Prostate gland (tissue), 2 donors: ENCODE measurements around the gene PTK7. TPM values are rescaled to one million over a fixed set of nuclear protein-coding genes. Genes with fewer than 3 reads are reported as not detected.
"Not testable (repeated sequence)": the region's sequence is repeated elsewhere in the genome, so short reads cannot be mapped to it uniquely, and the experiment has no call there.

Source experiments
- DNase-seq: peaks from one replicate; pipeline ENCODE4 v3.0.0-alpha.2; 2019; ENCODE audit warnings: low spot score
- H3K27ac ChIP-seq, 2 donors: fragments of 200-600 bp; sonication (generic); 2 replicates each; pipeline ENCODE4 v1.5.1; 2017 to 2019
- H3K27me3 ChIP-seq: fragments of 200-600 bp; sonication (generic); replicated peaks from 2 replicates; pipeline ENCODE4 v1.5.1; 2019; ENCODE audit not compliant: insufficient read depth
- H3K36me3 ChIP-seq, 2 donors: fragments of 200-600 bp; sonication (generic); 1 replicate in 1 of 2; 2 replicates in 1 of 2; pipeline versions ENCODE4 v1.5.1 to v1.8.1; 2017 to 2019
- H3K4me1 ChIP-seq: fragments of 200-600 bp; sonication (generic); replicated peaks from 2 replicates; pipeline ENCODE4 v1.5.1; 2019
- H3K4me3 ChIP-seq, 2 donors: fragments of 200-600 bp; sonication (generic); 2 replicates each; pipeline ENCODE4 v1.5.1; 2017 to 2019
- H3K9me3 ChIP-seq: fragments of 200-600 bp; sonication (generic); 2 replicates; pipeline ENCODE4 v1.5.1; 2017
- POLR2A ChIP-seq: fragments of 450-650 bp; IDR thresholded peaks from one replicate; pipeline ENCODE4 v1.6.1; 2016; ENCODE audit warnings: antibody characterized with exemption, mild to moderate bottlenecking
- POLR2AphosphoS5 ChIP-seq: sonication (generic); formaldehyde crosslinking; IDR thresholded peaks from one replicate; pipeline ENCODE4 v1.6.1; 2017; ENCODE audit warnings: antibody characterized with exemption
- WGBS: methylation state at CpG from one replicate; pipeline ENCODE4 v1.1.5; 2018; 5-methylcytosine and 5-hydroxymethylcytosine counted together
- intact Hi-C: fragments of 100-400 bp; cut with DNase I; formaldehyde crosslinking; loops from one replicate; pipeline ENCODE4 v1.14.2; 2022
- total RNA-seq, 2 donors: library from RNA; depleted of rRNA; stranded (reverse); fragments of >200 nt; gene quantifications; one replicate each; pipeline ENCODE4 v1.1.0, GENCODE V29; 2016
- TF ChIP-seq, protein P1 (sequence below), 4 experiments: fragments of 200-600 bp in 2 of 4; fragments of 450-650 bp in 2 of 4; sonication (generic) in 2 of 4; IDR thresholded peaks; 1 replicate in 3 of 4; 2 replicates in 1 of 4; pipeline ENCODE4 v1.5.1; 2016 to 2019; ENCODE audit warnings: antibody characterized with exemption in 4 of 4, mild to moderate bottlenecking in 2 of 4, moderate library complexity in 2 of 4

PTK7 gene
- total RNA-seq, 2 donors from 2014 or later, result 83.3 to 85.2 TPM

DNA sequence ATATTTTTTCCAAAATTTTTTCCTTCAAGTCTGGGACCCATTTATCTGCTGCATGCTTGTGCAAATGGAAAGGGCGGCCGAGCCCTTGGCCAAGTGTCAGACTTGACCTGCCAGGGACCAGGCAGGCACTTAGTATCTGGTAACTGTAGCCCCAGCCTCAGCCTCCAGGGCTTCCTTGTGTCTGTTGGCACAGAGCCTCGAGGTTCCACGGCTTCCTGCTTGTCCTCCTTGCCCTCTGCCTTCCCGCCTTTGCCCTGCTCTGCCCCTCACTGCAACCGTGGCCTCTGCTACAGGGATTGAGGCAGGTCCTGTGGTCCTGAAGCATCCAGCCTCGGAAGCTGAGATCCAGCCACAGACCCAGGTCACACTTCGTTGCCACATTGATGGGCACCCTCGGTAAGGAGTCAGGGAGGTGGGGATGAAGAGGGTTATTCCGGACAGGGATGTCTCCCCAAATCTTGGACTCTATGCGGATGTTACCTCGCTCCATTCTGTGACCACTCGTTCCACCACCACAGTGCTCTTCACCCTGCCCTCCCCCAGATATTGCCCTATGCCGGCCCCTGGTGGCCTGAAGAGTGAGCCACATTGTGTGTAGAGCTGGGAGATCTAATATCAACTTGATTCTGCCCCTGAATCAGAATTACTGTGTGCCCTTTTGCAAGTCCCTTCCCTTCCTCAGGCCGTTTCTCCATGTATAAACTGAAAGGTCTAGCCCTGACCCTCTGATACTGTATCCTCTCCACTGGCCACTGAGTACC is 53.5 kb downstream of the PTK7 start:
- H3K9me3 ChIP-seq, result no peaks in the 10 kb centered on the region
- TF ChIP-seq POLR2A, result no peak
- TF ChIP-seq, protein P1, sequence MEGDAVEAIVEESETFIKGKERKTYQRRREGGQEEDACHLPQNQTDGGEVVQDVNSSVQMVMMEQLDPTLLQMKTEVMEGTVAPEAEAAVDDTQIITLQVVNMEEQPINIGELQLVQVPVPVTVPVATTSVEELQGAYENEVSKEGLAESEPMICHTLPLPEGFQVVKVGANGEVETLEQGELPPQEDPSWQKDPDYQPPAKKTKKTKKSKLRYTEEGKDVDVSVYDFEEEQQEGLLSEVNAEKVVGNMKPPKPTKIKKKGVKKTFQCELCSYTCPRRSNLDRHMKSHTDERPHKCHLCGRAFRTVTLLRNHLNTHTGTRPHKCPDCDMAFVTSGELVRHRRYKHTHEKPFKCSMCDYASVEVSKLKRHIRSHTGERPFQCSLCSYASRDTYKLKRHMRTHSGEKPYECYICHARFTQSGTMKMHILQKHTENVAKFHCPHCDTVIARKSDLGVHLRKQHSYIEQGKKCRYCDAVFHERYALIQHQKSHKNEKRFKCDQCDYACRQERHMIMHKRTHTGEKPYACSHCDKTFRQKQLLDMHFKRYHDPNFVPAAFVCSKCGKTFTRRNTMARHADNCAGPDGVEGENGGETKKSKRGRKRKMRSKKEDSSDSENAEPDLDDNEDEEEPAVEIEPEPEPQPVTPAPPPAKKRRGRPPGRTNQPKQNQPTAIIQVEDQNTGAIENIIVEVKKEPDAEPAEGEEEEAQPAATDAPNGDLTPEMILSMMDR (IDR thresholded peaks at IDR 0.05), result peak in 3 of 4 experiments; percentile 26 to 61 (median 50)
- no peak for DNase-seq
- peaks cover 4% of the 10 kb centered on the region for H3K4me1 ChIP-seq
- no peaks in the 10 kb centered on the region for H3K36me3 ChIP-seq
- intact Hi-C loops, result loop anchor here (2.0 kb wide), 1 partner anchor 57 kb away; no protein-coding TSS in a partner anchor
- no peaks in the 10 kb centered on the region for H3K27me3 ChIP-seq
- WGBS, result 52% methylated on average over 15 of the region's 15 CpGs
- H3K27ac ChIP-seq, result no peak overlapping the region
- no peak overlapping the region for H3K4me3 ChIP-seq

DNA sequence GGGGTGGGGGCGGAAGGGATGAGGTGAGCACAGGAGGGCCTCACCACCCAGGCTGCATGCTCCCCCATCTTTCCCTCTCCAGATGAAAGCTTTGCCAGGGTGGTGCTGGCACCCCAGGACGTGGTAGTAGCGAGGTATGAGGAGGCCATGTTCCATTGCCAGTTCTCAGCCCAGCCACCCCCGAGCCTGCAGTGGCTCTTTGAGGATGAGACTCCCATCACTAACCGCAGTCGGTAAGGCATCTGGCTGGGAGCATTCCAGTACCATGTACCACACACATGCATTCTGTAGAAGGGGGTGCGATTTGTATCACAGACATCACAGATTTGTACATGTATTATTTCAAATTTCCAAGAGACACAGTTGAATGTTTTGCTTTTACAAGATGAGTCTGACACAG is 54.3 kb downstream of the PTK7 start:
- no peaks in the 10 kb centered on the region for H3K27me3 ChIP-seq
- H3K36me3 ChIP-seq, result no peaks in the 10 kb centered on the region
- H3K9me3 ChIP-seq, result no peaks in the 10 kb centered on the region
- TF ChIP-seq POLR2AphosphoS5 (no peak), POLR2A (no peak)
- intact Hi-C loops, result no loop called here
- DNase-seq, result no peak
- no peak overlapping the region for H3K4me3 ChIP-seq
- peaks cover 4% of the 10 kb centered on the region for H3K4me1 ChIP-seq
- 98% methylated on average over 7 of the region's 7 CpGs for WGBS
- no peak overlapping the region for H3K27ac ChIP-seq

DNA sequence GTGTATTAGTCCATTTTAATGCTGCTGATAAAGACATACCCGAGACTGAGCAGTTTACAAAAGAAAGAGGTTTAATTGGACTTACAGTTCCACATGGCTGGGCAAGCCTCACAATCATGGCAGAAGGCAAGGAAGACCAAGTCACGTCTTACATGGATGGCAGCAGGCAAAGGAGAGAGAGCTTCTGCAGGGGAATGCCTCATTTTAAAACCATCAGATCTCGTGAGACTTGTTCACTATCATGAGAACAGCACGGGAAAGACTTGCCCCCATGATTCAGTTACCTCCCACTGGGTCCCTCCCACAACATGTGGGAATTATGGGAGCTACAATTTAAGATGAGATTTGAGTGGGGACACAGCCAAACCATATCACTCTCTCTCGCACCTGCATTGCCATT is 55.3 kb downstream of the PTK7 start:
- H3K9me3 ChIP-seq, H3K36me3 ChIP-seq, intact Hi-C loops, H3K27me3 ChIP-seq, DNase-seq, H3K4me1 ChIP-seq, H3K27ac ChIP-seq, H3K4me3 ChIP-seq: not testable (repeated sequence)
- WGBS, result 67% methylated on average over 5 of the region's 5 CpGs

DNA sequence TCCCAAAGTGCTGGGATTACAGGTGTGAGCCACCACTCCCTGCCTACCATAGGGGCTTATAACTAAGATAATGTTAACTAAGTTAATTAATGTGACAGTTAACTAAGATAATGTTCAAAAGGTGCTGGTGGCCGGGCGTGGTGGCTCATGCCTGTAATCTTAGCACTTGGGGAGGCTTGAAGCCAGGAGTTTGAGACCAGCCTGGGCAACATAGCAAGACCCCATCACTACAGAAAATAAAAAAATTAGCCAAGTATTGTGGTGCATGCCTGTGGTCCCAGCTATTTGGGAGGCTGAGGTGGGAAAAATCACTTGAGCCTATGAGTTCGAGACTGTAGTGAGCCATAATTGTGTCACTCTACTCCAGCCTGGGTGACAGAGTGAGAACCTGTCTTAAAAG is 62.2 kb downstream of the PTK7 start:
- no peak for DNase-seq
- Histone ChIP-seq H3K9me3 (no peaks in the 10 kb centered on the region), H3K4me1 (no peaks in the 10 kb centered on the region), H3K27me3 (no peaks in the 10 kb centered on the region), H3K36me3 (no peaks in the 10 kb centered on the region), H3K27ac (no peak overlapping the region), H3K4me3 (no peak overlapping the region)
- 95% methylated on average over 3 of the region's 3 CpGs for WGBS
- TF ChIP-seq POLR2AphosphoS5 (no peak), POLR2A (no peak)
- TF ChIP-seq, protein P1 (IDR thresholded peaks at IDR 0.05), result no peak
- intact Hi-C loops, result no loop called here

DNA sequence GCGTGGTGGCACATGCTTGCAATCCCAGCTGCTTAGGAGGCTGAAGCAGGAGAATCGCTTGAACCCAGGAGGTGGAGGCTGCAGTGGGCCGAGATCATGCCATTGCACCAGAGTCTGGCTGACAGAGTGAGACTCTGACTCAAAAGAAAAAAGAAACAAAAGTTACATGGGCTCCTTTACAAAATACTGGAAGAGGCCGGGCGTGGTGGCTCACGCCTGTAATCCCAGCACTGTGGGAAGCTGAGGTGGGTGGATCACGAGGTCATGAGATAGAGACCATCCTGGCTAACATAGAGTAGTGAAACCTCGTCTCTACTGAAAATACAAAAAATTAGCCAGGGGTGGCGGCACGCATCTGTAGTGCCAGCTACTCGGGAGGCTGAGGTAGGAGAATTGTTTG is 63.9 kb downstream of the PTK7 start:
- H3K9me3 ChIP-seq, H3K27ac ChIP-seq, DNase-seq, intact Hi-C loops, H3K4me3 ChIP-seq, H3K36me3 ChIP-seq, H3K4me1 ChIP-seq, H3K27me3 ChIP-seq: not testable (repeated sequence)
- 92% methylated on average over 11 of the region's 11 CpGs for WGBS

DNA sequence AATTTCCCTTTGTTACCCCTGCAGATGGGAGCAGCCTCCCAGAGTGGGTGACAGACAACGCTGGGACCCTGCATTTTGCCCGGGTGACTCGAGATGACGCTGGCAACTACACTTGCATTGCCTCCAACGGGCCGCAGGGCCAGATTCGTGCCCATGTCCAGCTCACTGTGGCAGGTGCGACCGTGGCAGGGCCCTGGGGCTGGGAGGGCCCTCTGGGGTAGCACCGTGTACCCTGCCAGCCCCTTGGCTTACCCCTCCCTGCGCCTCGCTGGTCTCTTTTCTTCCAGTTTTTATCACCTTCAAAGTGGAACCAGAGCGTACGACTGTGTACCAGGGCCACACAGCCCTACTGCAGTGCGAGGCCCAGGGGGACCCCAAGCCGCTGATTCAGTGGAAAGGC is 65.5 kb downstream of the PTK7 start:
- peaks cover 5% of the 10 kb centered on the region for H3K4me1 ChIP-seq
- intact Hi-C loops, result loop anchor here (2.0 kb wide), 1 partner anchor 239 kb away; no protein-coding TSS in a partner anchor
- H3K27ac ChIP-seq, result no peak overlapping the region
- TF ChIP-seq POLR2AphosphoS5 (no peak), POLR2A (no peak)
- TF ChIP-seq, protein P1 (IDR thresholded peaks at IDR 0.05), result no peak
- DNase-seq, result no peak
- no peaks in the 10 kb centered on the region for H3K36me3 ChIP-seq
- WGBS, result 88% methylated on average over 16 of the region's 16 CpGs
- no peak overlapping the region for H3K4me3 ChIP-seq
- H3K9me3 ChIP-seq, result no peaks in the 10 kb centered on the region
- H3K27me3 ChIP-seq, result no peaks in the 10 kb centered on the region
